Neural cell (in vitro differentiated cells): ENCODE data around the gene NXT2. TPM values are rescaled to one million over a fixed set of nuclear protein-coding genes. Genes with fewer than 3 reads are reported as not detected.

Experiments
- H2AFZ ChIP-seq: fragments of 200-600, 300-800 bp; sonication (generic), shearing (Covaris generic); 2 replicates; pipeline ENCODE4 v1.6.0; 2014; ENCODE audit warnings: low read depth, mild to moderate bottlenecking, antibody characterized with exemption, low read length, moderate library complexity
- H3F3A ChIP-seq: fragments of 200-600 bp; shearing (Covaris generic); 2 replicates; pipeline ENCODE4 v1.6.1; 2016; ENCODE audit warnings: mild to moderate bottlenecking, moderate library complexity, mixed read lengths, antibody characterized with exemption, low read length; ENCODE audit not compliant: insufficient read depth, poor library complexity, severe bottlenecking
- H3K27ac ChIP-seq: fragments of 200-600, 300-800 bp; sonication (generic), shearing (Covaris generic); 2 replicates; pipeline ENCODE4 v1.5.1; 2014; ENCODE audit warnings: mild to moderate bottlenecking, low read length, moderate library complexity
- H3K27me3 ChIP-seq: fragments of 300-800, 200-600 bp; sonication (generic), shearing (Covaris generic); 2 replicates; pipeline ENCODE4 v1.6.0; 2014; ENCODE audit warnings: mild to moderate bottlenecking, low read depth, low read length, moderate library complexity; ENCODE audit not compliant: insufficient read depth
- H3K36me3 ChIP-seq: fragments of 300-800, 200-600 bp; sonication (generic), shearing (Covaris generic); 2 replicates; pipeline ENCODE4 v1.5.1; 2014; ENCODE audit warnings: mild to moderate bottlenecking, antibody characterized with exemption, low read length, moderate library complexity; ENCODE audit not compliant: insufficient read depth
- H3K4me2 ChIP-seq: fragments of 300-800, 200-600 bp; sonication (generic), shearing (Covaris generic); 2 replicates; pipeline ENCODE4 v1.6.0; 2014; ENCODE audit warnings: mild to moderate bottlenecking, low read length
- H3K4me3 ChIP-seq: fragments of 300-800, 200-600 bp; sonication (generic), shearing (Covaris generic); 2 replicates; pipeline ENCODE4 v1.5.1; 2014; ENCODE audit warnings: mild to moderate bottlenecking, low read length, moderate library complexity
- H3K79me2 ChIP-seq: fragments of 200-600 bp; shearing (Covaris generic); replicated peaks from 2 replicates; pipeline ENCODE4 v1.6.0; 2014; ENCODE audit warnings: mild to moderate bottlenecking, low read length, moderate library complexity; ENCODE audit not compliant: insufficient read depth
- H3K9ac ChIP-seq: fragments of 300-800, 200-600 bp; sonication (generic), shearing (Covaris generic); 2 replicates; pipeline ENCODE4 v1.6.1; 2016; ENCODE audit warnings: mild to moderate bottlenecking, low read length, mixed read lengths
- H3K9me2 ChIP-seq: fragments of 200-600 bp; shearing (Covaris generic); 2 replicates; pipeline ENCODE4 v1.6.1; 2016; ENCODE audit warnings: mild to moderate bottlenecking, low read length, mixed read lengths; ENCODE audit not compliant: insufficient read depth
- H3K9me3 ChIP-seq: fragments of 200-600, 300-800 bp; sonication (generic), shearing (Covaris generic); 2 replicates; pipeline ENCODE4 v1.6.1; 2016; ENCODE audit warnings: mild to moderate bottlenecking, mixed run types, low read length, moderate library complexity, mixed read lengths
- H4K20me1 ChIP-seq: fragments of 200-600 bp; shearing (Covaris generic); 2 replicates; pipeline ENCODE4 v1.6.1; 2016; ENCODE audit warnings: mild to moderate bottlenecking, mixed run types; ENCODE audit not compliant: insufficient read depth
- EP300 ChIP-seq: fragments of 450-650 bp; conservative IDR thresholded peaks from 2 replicates; pipeline ENCODE4 v1.6.1; 2014; ENCODE audit warnings: antibody characterized with exemption, mild to moderate bottlenecking, moderate library complexity; ENCODE audit not compliant: poor library complexity, severe bottlenecking
- EZH2 ChIP-seq: fragments of 200-600, 300-800 bp; shearing (Covaris generic), sonication (generic); IDR thresholded peaks from 2 replicates; pipeline ENCODE4 v1.6.1; 2014; ENCODE audit warnings: antibody characterized with exemption, low read length, borderline replicate concordance, mild to moderate bottlenecking; ENCODE audit not compliant: insufficient read depth, poor library complexity, severe bottlenecking
- MXI1 ChIP-seq: fragments of 450-650 bp; conservative IDR thresholded peaks from 2 replicates; pipeline ENCODE4 v1.6.1; 2014; ENCODE audit warnings: antibody characterized with exemption, mild to moderate bottlenecking; ENCODE audit not compliant: poor library complexity, severe bottlenecking
- POLR2AphosphoS5 ChIP-seq: IDR thresholded peaks from 2 replicates; pipeline ENCODE4 v1.6.1; 2012
- RAD21 ChIP-seq: fragments of 450-650 bp; conservative IDR thresholded peaks from 2 replicates; pipeline ENCODE4 v1.6.1; 2014; ENCODE audit warnings: antibody characterized with exemption, mild to moderate bottlenecking, moderate library complexity
- SMC3 ChIP-seq: fragments of 450-650 bp; conservative IDR thresholded peaks from 2 replicates; pipeline ENCODE4 v1.6.1; 2014; ENCODE audit warnings: antibody characterized with exemption, mild to moderate bottlenecking, moderate library complexity; ENCODE audit not compliant: poor library complexity
- TAF1 ChIP-seq: IDR thresholded peaks from 2 replicates; pipeline ENCODE4 v1.6.1; 2012; ENCODE audit warnings: low read depth
- polyA plus RNA-seq: library from polyadenylated mRNA; depleted of rRNA; stranded (reverse); fragments of >200 nt; gene quantifications from 2 replicates; pipeline ENCODE4 v1.2.3, GENCODE V29; 2014
- TF ChIP-seq, protein P1 (sequence below): fragments of 450-650 bp; IDR thresholded peaks from 2 replicates; pipeline ENCODE4 v1.5.1; 2014; ENCODE audit warnings: antibody characterized with exemption, mild to moderate bottlenecking, moderate library complexity; ENCODE audit not compliant: poor library complexity, severe bottlenecking
- TF ChIP-seq, protein P2 (sequence below): IDR thresholded peaks from 2 replicates; pipeline ENCODE4 v1.6.1; 2012; ENCODE audit warnings: borderline replicate concordance

The NXT2 gene
- polyA plus RNA-seq, 1 donor from 2014 or later: 2.0 TPM

GRCh38 chrX:109519001-109519400 lies 17.6 kb upstream of the NXT2 start:
- Histone ChIP-seq H3K27ac (no peak overlapping the region), H3K9me2 (no peaks in the 10 kb centered on the region), H4K20me1 (no peaks in the 10 kb centered on the region), H3K9me3 (no peaks in the 10 kb centered on the region), H3K27me3 (no peaks in the 10 kb centered on the region), H3K9ac (no peak overlapping the region), H3F3A (no peaks in the 10 kb centered on the region), H3K36me3 (no peaks in the 10 kb centered on the region), H3K4me2 (no peak overlapping the region), H3K4me3 (no peak overlapping the region), H3K79me2 (no peaks in the 10 kb centered on the region), H2AFZ (no peak overlapping the region)
- no peak for TF ChIP-seq EZH2
- TF ChIP-seq TAF1: no peak
- no peak for TF ChIP-seq RAD21

- H3K9me3 ChIP-seq: no peaks in the 10 kb centered on the region
- H3K36me3 ChIP-seq: no peaks in the 10 kb centered on the region
Observed at GRCh38 chrX:109533005-109533404, 3.6 kb upstream of the NXT2 start.

GRCh38 chrX:109533631-109534030 lies 3.0 kb upstream of the NXT2 start:
- Histone ChIP-seq H3F3A (no peaks in the 10 kb centered on the region), H3K4me2 (no peak overlapping the region), H2AFZ (no peak overlapping the region), H4K20me1 (no peaks in the 10 kb centered on the region), H3K4me3 (no peak overlapping the region), H3K9me3 (no peaks in the 10 kb centered on the region), H3K9me2 (no peaks in the 10 kb centered on the region), H3K79me2 (no peaks in the 10 kb centered on the region), H3K27ac (no peak overlapping the region), H3K9ac (no peak overlapping the region), H3K36me3 (no peaks in the 10 kb centered on the region), H3K27me3 (no peaks in the 10 kb centered on the region)
- no peak for TF ChIP-seq POLR2AphosphoS5

More at GRCh38 chrX:109533005-109533404, 3.6 kb upstream of the NXT2 start:
- Histone ChIP-seq H3K9ac (no peak overlapping the region), H3K9me2 (no peaks in the 10 kb centered on the region), H2AFZ (no peak overlapping the region), H3K27me3 (no peaks in the 10 kb centered on the region), H3F3A (no peaks in the 10 kb centered on the region), H3K27ac (no peak overlapping the region), H3K4me3 (no peak overlapping the region), H3K79me2 (no peaks in the 10 kb centered on the region), H3K4me2 (no peak overlapping the region), H4K20me1 (no peaks in the 10 kb centered on the region)
- TF ChIP-seq, protein P1, sequence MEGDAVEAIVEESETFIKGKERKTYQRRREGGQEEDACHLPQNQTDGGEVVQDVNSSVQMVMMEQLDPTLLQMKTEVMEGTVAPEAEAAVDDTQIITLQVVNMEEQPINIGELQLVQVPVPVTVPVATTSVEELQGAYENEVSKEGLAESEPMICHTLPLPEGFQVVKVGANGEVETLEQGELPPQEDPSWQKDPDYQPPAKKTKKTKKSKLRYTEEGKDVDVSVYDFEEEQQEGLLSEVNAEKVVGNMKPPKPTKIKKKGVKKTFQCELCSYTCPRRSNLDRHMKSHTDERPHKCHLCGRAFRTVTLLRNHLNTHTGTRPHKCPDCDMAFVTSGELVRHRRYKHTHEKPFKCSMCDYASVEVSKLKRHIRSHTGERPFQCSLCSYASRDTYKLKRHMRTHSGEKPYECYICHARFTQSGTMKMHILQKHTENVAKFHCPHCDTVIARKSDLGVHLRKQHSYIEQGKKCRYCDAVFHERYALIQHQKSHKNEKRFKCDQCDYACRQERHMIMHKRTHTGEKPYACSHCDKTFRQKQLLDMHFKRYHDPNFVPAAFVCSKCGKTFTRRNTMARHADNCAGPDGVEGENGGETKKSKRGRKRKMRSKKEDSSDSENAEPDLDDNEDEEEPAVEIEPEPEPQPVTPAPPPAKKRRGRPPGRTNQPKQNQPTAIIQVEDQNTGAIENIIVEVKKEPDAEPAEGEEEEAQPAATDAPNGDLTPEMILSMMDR: no peak
- TF ChIP-seq SMC3: no peak
- TF ChIP-seq EZH2: no peak
- no peak for TF ChIP-seq MXI1
- TF ChIP-seq POLR2AphosphoS5: no peak
- TF ChIP-seq TAF1: no peak
- TF ChIP-seq EP300: no peak
- TF ChIP-seq RAD21: no peak

DNA sequence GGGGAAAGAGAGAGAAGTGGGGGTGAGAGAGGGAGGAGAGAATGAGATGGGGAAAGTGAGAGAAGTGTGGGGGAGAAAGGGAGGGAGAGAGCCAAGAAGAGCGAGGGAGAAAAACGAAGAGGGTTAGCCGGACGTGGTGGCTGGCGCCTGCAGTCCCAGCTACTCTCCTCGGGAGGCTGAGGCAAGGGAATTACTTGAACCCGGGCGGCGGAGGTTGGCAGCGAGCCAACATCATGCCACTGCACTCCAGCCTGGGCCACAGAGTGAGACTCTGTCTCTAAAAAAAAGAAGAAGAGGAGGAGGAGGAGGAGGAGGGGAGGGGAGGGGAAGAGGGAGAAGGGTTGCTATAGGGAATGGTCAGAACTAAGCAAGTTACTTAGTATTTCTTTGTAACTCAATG lies 1.7 kb upstream of the NXT2 start:
- TF ChIP-seq EZH2: no peak
- no peak for TF ChIP-seq MXI1
- TF ChIP-seq TAF1: no peak
- TF ChIP-seq RAD21: no peak
- TF ChIP-seq SMC3: no peak
- TF ChIP-seq POLR2AphosphoS5: no peak
- TF ChIP-seq EP300: no peak
- TF ChIP-seq, protein P2, sequence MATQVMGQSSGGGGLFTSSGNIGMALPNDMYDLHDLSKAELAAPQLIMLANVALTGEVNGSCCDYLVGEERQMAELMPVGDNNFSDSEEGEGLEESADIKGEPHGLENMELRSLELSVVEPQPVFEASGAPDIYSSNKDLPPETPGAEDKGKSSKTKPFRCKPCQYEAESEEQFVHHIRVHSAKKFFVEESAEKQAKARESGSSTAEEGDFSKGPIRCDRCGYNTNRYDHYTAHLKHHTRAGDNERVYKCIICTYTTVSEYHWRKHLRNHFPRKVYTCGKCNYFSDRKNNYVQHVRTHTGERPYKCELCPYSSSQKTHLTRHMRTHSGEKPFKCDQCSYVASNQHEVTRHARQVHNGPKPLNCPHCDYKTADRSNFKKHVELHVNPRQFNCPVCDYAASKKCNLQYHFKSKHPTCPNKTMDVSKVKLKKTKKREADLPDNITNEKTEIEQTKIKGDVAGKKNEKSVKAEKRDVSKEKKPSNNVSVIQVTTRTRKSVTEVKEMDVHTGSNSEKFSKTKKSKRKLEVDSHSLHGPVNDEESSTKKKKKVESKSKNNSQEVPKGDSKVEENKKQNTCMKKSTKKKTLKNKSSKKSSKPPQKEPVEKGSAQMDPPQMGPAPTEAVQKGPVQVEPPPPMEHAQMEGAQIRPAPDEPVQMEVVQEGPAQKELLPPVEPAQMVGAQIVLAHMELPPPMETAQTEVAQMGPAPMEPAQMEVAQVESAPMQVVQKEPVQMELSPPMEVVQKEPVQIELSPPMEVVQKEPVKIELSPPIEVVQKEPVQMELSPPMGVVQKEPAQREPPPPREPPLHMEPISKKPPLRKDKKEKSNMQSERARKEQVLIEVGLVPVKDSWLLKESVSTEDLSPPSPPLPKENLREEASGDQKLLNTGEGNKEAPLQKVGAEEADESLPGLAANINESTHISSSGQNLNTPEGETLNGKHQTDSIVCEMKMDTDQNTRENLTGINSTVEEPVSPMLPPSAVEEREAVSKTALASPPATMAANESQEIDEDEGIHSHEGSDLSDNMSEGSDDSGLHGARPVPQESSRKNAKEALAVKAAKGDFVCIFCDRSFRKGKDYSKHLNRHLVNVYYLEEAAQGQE: no peak
- TF ChIP-seq, protein P1: no peak
- Histone ChIP-seq H3K9me2 (no peaks in the 10 kb centered on the region), H3K4me3 (no peak overlapping the region), H3K27ac (no peak overlapping the region), H3K4me2 (no peak overlapping the region), H3K9ac (no peak overlapping the region), H4K20me1 (no peaks in the 10 kb centered on the region), H2AFZ (no peak overlapping the region), H3K9me3 (no peaks in the 10 kb centered on the region), H3K27me3 (no peaks in the 10 kb centered on the region), H3K36me3 (no peaks in the 10 kb centered on the region), H3K79me2 (no peaks in the 10 kb centered on the region), H3F3A (no peaks in the 10 kb centered on the region)
